Measurements from ENCODE around the gene MYO18B.

MYO18B gene

GRCh38 chr22:25997886-25998775, 256.1 kb downstream of the MYO18B start:
- TF ChIP-seq, protein P1, sequence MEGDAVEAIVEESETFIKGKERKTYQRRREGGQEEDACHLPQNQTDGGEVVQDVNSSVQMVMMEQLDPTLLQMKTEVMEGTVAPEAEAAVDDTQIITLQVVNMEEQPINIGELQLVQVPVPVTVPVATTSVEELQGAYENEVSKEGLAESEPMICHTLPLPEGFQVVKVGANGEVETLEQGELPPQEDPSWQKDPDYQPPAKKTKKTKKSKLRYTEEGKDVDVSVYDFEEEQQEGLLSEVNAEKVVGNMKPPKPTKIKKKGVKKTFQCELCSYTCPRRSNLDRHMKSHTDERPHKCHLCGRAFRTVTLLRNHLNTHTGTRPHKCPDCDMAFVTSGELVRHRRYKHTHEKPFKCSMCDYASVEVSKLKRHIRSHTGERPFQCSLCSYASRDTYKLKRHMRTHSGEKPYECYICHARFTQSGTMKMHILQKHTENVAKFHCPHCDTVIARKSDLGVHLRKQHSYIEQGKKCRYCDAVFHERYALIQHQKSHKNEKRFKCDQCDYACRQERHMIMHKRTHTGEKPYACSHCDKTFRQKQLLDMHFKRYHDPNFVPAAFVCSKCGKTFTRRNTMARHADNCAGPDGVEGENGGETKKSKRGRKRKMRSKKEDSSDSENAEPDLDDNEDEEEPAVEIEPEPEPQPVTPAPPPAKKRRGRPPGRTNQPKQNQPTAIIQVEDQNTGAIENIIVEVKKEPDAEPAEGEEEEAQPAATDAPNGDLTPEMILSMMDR (IDR thresholded peaks at IDR 0.05; ENCODE audit: low read depth, low read length), result no peak
- no peak overlapping the region for H3K4me3 ChIP-seq (ENCODE audit: low read depth, low read length)

DNA sequence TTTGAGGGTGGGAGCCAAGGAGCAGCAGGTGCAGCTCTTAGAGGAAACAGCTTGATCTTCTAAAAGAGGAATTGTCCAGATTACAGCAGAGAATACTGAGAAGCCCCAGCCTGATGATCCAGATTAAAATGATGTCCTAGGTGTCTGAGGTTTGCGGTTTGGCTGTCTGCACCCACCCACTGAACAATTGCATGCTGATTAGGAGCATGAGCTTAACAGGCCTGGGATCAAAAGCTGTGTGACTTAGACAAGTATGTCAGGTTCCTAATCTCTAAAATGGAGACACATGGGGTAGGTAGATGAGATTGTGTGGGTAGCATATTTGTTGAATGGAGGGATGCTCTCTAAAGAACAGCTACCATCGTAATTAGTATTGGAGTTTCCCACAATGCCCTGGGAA, 260.5 kb downstream of the MYO18B start:
- H3K4me3 ChIP-seq (ENCODE audit: low read depth, low read length), result no peak overlapping the region
- TF ChIP-seq, protein P1 (IDR thresholded peaks at IDR 0.05; ENCODE audit: low read depth, low read length), result no peak

DNA sequence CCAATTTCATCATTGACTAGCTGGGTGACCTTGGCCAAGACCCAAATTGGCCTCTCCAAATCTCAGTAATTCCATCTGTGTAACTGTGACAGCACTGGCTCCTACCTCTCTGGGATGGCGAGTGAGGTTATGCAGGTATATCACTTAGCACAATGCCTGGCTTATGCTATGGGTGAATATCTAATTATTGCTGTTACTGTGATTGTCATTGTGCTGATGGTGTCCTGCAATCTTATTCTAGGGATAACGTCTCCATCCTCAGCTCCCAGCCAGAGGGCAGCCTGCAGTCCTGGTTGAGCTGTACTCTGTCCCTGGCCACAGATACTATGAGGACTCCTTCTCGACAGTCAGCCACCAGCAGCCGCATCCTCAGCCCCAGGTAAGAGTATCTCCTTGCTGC, 262.5 kb downstream of the MYO18B start:
- TF ChIP-seq, protein P1 (IDR thresholded peaks at IDR 0.05; ENCODE audit: low read depth, low read length), result no peak
- H3K4me3 ChIP-seq (ENCODE audit: low read depth, low read length), result no peak overlapping the region

GRCh38 chr22:26008587-26008986, 266.6 kb downstream of the MYO18B start:
- TF ChIP-seq, protein P1 (IDR thresholded peaks at IDR 0.05; ENCODE audit: low read depth, low read length), result no peak
- no peak overlapping the region for H3K4me3 ChIP-seq (ENCODE audit: low read depth, low read length)

DNA sequence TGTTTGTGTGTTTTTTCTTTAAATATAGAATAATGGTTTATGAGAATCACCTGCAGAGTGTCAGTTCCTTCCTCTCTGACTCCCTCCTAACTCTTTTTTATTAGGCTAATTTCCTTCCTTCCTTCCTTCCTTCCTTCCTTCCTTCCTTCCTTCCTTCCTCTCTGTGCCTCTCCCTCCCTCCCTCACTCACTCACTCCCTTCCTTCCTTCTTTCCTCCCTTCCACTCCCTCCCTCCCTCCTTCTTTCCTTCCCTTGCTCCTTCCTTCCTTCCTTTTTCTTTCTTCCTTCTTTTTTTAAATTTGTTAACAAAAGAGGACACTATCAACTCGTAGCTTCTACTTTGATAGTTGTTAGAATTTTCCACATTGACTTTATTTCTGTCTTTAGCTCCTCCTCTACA, 274.9 kb downstream of the MYO18B start:
- no peak overlapping the region for H3K4me3 ChIP-seq (ENCODE audit: low read depth, low read length)
- TF ChIP-seq, protein P1 (IDR thresholded peaks at IDR 0.05; ENCODE audit: low read depth, low read length), result no peak

GRCh38 chr22:26017932-26018331, 275.9 kb downstream of the MYO18B start:
- no peak overlapping the region for H3K4me3 ChIP-seq (ENCODE audit: low read depth, low read length)
- TF ChIP-seq, protein P1 (IDR thresholded peaks at IDR 0.05; ENCODE audit: low read depth, low read length), result no peak

DNA sequence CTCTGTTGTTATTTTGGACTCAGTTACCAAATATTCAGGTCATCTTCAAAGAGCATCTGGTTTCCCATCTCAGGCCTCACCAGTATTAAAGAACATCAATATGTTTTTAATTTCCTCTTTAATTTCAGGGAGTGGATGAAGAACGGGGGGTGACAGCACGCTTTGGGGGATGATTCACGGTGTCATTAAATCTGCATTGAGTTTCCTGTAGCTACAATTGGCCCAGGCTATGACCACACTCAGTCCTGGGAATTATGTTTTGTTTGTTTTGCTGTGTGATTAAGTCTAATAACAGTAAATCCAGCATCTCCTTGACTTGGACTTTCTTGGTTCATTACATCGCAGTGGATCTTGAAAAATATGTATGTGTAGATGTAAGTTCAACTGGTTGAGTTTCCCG, 277.6 kb downstream of the MYO18B start:
- H3K4me3 ChIP-seq (ENCODE audit: low read depth, low read length), result no peak overlapping the region
- TF ChIP-seq, protein P1 (IDR thresholded peaks at IDR 0.05; ENCODE audit: low read depth, low read length), result no peak

Measured in WI38 (cell line).